LNCAP (cell line): ENCODE data around the gene INPP5A.

Source experiments
- CTCF ChIP-seq: fragments of 450-650 bp; IDR thresholded peaks from 2 replicates; pipeline ENCODE4 v1.5.1; 2017; ENCODE audit warnings: mild to moderate bottlenecking

The INPP5A gene

DNA sequence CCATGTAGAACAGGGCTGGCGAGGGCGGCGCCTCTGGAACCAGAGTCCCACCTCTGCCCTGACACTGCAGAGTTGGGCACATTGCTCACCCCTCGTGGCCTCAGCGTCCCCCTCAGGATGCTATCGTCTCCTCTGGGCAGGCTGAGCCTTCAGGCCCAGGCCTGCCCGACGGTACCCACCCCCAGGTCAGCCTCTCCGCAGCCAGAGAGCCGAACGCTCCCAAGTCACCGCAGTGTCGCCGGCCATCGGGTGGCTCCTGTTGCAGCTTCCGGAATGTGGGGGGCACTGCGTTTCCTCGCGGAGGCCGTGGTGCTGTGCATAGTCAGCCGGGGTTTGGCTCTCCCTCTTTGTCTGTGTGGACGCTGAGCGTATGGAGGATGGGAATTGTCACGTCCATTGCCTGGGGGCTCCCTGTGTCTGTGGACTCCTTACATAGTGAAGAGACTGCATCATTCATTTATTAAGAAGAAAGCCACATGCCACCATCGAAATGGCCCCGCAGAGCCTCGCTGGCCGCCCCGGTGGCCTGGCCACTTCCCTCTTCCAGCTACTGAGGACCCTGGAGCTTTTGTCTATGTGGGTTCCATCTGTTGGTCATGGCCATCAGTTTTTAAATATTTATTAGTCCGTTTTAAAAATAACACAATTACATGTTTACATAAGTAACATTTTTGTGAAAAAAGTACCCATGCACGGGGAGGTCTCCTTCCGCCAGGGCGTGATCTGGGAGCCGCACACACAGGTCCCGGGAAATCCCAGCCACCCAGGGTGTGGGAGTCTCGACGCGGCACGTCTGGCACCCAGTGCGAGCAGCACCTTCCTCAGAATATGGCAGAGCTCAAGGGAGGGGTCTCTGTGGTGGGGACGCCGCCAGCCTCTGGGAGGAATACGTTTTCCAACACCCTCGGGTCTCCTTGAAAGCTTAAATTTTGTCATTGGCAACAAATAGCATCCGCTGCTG lies 232.8 kb downstream of the INPP5A start:
- no peak for TF ChIP-seq CTCF

GRCh38 chr10:132774181-132774901 lies 236.8 kb downstream of the INPP5A start:
- no peak for TF ChIP-seq CTCF

- no peak for TF ChIP-seq CTCF
Observed at GRCh38 chr10:132774902-132775863, 237.6 kb downstream of the INPP5A start.

GRCh38 chr10:132776186-132776585 lies 238.6 kb downstream of the INPP5A start:
- no peak for TF ChIP-seq CTCF

DNA sequence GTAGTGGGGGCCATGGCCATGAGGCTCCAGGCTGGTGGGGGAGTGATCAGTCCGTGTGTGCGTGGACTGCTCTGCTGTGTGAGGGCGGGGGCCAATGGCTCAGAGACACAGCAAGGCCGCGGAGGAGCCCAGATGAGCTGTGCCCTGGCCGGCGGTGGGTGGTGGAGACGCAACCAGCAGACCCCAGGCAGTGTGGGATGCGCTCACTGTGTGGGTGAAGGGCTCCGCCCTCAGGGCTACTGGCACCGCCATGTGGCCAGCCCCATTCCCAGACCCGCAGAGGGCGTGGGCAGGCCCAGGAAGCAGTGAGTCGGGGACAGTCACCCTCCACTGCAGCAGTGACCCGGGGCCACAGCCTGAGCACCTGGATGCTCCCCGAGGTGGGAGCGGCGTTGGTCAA lies 239.2 kb downstream of the INPP5A start:
- no peak for TF ChIP-seq CTCF

DNA sequence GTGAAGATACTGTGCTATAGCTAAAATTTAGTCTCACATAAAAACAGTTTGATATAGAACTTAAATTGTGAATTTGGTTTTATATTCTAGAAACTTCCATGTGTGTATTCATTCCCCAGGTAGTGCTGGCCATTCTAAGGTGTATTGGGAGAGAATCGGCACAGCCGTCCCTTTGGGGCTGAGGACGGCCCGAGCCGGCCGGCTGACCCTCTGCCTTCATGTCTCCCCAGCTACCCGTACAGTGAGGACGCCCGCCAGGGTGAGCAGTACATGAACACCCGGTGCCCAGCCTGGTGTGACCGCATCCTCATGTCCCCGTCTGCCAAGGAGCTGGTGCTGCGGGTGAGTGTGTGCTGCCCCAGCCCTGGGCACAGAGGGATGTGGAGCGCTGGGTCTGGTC lies 239.9 kb downstream of the INPP5A start:
- no peak for TF ChIP-seq CTCF
